GM19025 (cell line): ENCODE results near the gene UCK1.

Experiments
- ATAC-seq: cut with Tn5 transposase; IDR thresholded peaks from one replicate; pipeline ENCODE4 v1.9.1; 2021; ENCODE audit warnings: mild to moderate bottlenecking, low read depth, moderate library complexity; ENCODE audit not compliant: unreplicated experiment

The UCK1 gene

DNA sequence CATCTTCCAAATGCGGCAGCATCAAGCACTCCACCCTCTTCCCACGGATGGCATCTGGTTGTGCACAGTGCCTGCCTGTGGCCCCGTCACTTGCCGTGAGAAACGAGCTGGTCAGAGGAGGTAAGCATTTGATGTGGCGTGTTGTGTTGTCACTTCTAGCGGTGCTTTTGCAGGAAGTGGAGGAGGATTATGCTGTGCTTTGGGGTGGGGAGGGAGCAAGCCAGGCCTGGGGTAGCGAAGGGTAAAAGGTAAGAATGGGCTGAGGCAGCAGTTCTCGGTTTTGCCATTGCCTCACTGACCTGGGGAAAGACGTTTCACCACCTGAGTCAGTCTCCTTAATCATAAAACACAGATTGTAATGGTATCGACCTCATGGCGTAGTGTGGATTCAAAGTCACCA lies 30.7 kb downstream of the UCK1 start:
- no peak for ATAC-seq

DNA sequence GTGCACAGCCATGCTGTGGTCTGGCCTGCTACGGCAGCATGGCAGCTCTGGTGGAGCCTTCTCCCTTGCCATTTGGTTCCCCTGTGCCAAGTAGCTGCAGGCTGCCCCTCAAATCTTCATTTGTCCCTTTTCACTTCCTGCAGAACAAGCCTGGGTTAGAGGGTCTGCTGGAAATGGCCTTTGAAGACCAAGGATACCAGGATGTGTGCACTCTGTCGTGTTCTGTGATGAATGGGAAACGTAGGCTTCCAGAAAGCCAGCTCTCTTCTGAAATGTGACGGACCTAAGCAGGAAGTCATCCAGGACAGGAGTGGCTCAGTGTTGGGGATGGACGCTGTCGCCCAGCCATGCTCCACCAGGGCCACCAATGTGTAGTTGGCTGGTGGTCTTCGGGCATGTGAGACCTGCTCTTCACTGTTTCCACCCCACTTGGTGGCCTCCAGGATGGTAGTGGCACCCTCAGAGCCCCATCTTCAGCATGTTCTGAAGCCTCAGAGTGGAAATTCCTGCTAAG lies 31.8 kb downstream of the UCK1 start:
- ATAC-seq = no peak

DNA sequence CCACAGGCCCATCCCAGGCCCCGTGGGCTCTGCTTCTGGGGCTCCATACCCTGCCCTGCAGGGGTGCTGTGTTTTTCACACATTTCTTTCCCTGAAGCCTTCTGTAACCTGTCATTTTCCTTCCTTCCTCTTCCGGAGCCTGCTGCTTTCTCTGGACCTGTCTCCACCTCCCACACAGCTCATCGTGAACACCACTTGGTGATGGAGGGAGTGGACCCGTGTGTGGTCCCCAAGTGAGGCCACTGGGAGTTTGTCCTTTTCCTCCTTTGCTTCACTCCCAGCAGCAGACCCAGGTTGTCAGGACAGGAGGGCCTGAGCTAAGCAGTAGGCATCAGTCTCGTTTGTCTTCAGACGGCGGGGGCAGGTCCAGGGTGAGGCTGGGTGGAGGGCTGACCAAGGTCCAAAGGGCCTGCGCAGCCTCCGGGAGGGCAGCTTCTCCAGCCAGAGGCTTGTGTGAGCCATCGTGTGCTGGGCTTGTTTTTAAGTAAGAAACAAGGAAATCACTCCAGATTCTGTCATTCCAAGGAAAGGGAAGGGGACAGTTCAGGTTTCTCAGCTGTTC lies 34.1 kb downstream of the UCK1 start:
- ATAC-seq = no peak

- no peak for ATAC-seq
Measured at GRCh38 chr9:131495785-131496184, 35.3 kb downstream of the UCK1 start.

- no peak for ATAC-seq
Measured at GRCh38 chr9:131494296-131494870, 36.7 kb downstream of the UCK1 start.

- ATAC-seq = no peak
Measured at GRCh38 chr9:131492070-131492469, 39.0 kb downstream of the UCK1 start.

DNA sequence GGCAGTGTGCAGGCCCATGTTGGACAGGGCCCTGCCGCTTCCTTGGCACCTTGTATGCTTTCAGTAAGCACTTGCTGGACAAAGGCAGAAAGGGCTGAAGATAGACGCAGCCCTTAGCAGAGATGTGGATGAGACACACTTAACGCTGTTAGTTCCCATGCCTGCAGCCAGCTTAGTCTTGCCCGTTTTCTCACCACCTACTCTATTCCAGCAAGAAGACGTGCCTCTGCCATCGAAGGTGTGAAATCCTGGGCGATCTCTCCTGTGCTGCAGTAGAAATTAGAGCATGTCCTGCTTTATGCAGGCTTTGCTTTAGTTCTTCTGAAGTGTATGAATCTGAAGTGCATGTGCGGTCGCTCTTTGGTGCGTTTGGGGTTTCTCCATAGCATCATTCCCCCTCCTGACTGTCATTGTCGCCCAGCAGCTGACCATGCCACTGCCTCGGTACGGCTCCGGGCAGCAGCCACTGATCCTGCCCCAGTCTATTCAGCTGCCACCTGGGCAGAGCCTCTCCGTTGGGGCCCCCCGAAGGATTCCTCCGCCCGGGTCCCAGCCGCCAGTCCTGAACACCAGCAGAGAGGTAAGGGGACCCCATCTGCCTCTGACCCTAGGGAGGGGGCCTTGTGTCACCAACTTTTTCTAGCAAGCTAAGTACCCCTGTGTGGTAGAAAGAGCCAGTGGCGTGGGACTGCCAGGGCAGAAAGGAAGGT lies 39.9 kb downstream of the UCK1 start:
- ATAC-seq = no peak

- ATAC-seq = no peak
Measured at GRCh38 chr9:131490514-131490913, 40.5 kb downstream of the UCK1 start.

DNA sequence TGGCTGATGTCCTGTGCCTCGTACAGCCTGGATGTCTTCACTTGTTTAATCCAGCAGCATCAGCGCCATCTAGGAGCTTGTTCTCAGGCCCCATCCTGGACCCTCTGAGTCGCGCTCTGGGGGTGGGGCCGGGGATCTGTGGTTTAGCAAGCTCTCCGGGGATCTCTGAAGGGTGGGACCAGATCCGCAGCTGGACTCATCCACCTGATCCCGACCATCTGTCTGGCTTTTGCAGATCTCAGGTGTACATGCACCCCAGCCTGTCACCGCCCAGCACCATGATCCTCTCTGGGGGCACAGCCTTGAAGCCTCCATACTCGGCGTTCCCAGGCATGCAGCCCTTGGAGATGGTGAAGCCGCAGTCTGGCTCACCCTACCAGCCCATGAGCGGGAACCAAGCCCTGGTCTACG lies 43.4 kb downstream of the UCK1 start:
- no peak for ATAC-seq

GRCh38 chr9:131487001-131487400 lies 44.1 kb downstream of the UCK1 start:
- no peak for ATAC-seq

GRCh38 chr9:131485728-131486422 lies 45.2 kb downstream of the UCK1 start:
- ATAC-seq = no peak

GRCh38 chr9:131485206-131485605 lies 45.9 kb downstream of the UCK1 start:
- no peak for ATAC-seq

DNA sequence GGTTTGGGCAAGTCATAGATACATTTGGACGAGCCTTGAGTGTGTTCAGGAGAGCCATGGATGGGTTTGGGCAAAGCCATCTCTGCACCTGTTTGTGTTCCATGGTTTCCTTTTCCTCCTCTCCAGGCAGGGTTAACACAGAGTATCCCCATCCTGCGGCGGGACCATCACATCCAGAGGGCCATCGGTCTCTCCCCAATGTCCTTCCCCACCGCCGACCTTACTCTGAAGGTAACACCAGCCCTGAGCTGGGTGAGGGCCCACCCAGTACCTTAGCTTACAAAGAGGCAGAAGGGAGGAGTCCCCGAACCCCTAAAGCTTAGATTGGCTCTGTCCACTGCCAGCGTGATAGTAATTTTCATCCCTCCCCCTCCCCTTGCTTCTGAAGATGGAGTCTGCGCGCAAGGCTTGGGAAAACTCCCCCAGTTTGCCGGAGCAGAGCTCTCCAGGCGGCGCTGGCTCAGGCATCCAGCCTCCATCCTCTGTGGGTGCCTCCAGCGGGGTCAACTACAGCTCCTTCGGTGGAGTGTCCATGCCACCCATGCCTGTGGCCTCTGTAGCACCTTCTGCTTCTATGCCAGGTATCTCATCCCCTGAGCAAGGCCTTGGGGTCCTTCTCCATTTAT lies 46.4 kb downstream of the UCK1 start:
- no peak for ATAC-seq

DNA sequence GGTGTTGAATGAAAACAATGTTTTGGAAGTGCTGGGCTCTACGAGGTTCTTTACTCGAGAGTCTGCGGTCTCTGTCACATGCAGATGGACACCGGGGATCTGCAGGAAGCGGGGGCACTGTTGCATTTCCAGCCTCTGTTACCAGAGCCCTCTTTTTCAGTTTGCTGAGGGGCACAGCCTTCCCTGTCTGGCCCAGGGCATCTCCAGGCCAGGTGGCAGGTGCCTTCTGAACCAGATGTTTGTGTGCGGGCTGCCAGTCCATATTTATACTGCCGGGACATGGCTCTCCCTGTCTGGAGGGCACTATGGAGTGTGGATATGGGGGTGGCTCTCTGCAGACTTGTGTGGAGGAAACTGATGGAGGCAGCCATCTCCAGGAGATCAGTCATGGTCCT lies 47.0 kb downstream of the UCK1 start:
- no peak for ATAC-seq

DNA sequence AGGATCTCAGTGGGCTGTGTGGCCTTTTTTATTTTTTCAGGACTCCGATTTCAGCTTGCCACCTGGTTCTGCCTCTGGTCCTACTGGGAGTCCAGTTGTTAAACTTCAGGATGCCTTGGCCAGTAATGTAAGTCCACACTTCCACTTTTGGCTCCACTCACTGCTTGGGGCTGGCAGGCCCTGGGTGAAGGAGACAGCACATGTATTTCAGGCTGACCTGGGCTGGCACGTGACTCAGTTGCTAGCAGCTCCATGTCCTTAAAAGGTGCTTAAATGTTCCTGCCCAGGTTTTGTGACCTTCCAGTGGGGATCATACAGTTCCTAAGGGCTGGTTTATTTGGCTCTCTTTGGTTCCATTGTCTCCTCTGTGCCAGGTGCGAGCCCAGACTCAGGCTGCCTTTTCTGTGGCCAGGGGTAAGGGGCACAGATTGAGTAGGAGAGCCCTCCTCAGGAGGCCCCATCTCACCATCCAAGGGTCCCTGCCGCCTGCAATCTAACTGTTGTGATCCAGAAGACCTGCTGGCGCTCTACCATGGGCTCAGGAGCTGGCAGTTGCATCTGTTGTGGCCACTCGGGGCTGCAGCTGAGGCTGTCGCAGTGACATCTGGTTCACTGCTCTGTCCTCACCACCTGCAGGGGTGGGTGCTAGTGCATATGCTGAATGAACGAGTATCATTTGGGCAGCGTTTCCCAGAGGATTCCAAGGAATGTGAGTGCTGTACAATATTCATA lies 47.6 kb downstream of the UCK1 start:
- ATAC-seq = no peak

DNA sequence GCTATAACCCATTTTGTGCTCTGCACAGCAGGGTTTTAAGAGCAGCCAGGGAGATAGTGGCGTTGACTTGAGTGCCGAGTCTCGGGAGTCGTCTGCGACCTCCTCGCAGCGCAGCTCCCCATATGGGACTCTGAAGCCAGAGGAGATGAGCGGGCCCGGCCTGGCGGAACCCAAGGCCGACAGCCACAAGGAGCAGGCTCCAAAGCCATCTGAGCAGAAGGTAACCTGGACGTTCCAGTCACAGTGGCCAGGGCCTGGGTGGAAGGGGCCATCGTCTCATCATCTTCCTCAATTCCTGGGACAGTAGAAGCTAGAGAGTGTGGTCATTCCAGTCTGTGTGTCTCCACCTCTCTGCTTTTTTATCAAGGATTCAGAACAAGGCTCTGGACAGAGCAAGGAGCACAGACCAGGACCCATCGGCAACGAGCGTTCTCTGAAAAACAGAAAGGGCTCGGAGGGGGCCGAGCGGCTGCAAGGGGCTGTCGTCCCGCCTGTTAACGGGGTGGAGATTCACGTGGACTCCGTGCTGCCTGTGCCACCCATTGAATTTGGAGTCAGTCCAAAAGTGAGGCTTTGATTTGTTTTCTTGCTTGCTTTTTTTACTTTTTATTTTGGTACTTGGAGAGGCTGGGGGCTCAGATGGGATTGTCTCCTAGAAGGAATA lies 48.6 kb downstream of the UCK1 start:
- no peak for ATAC-seq

- no peak for ATAC-seq
Measured at GRCh38 chr9:131481441-131482342, 49.4 kb downstream of the UCK1 start.

DNA sequence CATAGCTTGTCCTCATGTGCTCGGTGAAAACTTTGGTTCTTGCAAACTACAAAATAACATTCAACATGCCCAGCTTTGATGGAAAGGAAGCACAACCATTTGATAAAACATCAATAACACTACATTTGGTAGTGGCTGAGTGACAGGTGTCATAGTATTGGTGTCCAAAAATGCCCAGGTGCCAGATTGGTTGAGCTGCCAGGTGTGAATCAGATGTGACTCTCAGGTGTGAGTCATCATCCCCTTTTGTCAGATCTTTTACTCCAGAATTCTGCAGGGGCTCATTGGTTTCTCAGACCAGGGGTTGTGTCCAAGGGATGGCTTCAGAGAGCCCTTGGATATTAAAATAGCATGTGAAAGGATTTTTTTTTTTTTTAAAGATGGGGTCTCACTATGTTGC lies 50.8 kb downstream of the UCK1 start:
- no peak for ATAC-seq

- no peak for ATAC-seq
Measured at GRCh38 chr9:131478911-131479310, 52.2 kb downstream of the UCK1 start.
